HEK293 (cell line): ENCODE measurements around the gene IVNS1ABP.
A peak's percentile ranks its signal among the peaks of the same experiment; 100 is the strongest.

Experiments
- AEBP2 ChIP-seq: fragments of 450-650 bp; formaldehyde crosslinking; IDR thresholded peaks from 2 replicates; pipeline ENCODE4 v1.5.1; 2016; ENCODE audit warnings: missing biosample characterization, missing genetic modification characterization, borderline replicate concordance
- EGR2 ChIP-seq: fragments of 450-650 bp; formaldehyde crosslinking; IDR thresholded peaks from 2 replicates; pipeline ENCODE4 v1.5.1; 2016; ENCODE audit warnings: low read depth, missing biosample characterization, missing genetic modification characterization
- GFI1B ChIP-seq: fragments of 450-650 bp; formaldehyde crosslinking; IDR thresholded peaks from 2 replicates; pipeline ENCODE4 v1.5.1; 2016; ENCODE audit warnings: missing biosample characterization, missing genetic modification characterization
- GLI2 ChIP-seq: fragments of 450-650 bp; formaldehyde crosslinking; IDR thresholded peaks from 2 replicates; pipeline ENCODE4; 2017; ENCODE audit warnings: missing biosample characterization, missing genetic modification characterization, low read depth, borderline replicate concordance
- INSM2 ChIP-seq: fragments of 450-650 bp; formaldehyde crosslinking; IDR thresholded peaks from 2 replicates; pipeline ENCODE4 v1.5.1; 2016; ENCODE audit warnings: missing biosample characterization, missing genetic modification characterization
- KLF8 ChIP-seq: fragments of 450-650 bp; formaldehyde crosslinking; IDR thresholded peaks from 2 replicates; pipeline ENCODE4 v1.5.1; 2016; ENCODE audit warnings: missing biosample characterization, missing genetic modification characterization
- PRDM4 ChIP-seq: fragments of 450-650 bp; formaldehyde crosslinking; IDR thresholded peaks from 2 replicates; pipeline ENCODE4 v1.5.1; 2017; ENCODE audit warnings: missing biosample characterization, missing genetic modification characterization
- SCRT2 ChIP-seq: fragments of 450-650 bp; formaldehyde crosslinking; IDR thresholded peaks from 2 replicates; pipeline ENCODE4 v1.5.1; 2016; ENCODE audit warnings: missing biosample characterization, missing genetic modification characterization
- SETDB1 ChIP-seq: IDR thresholded peaks from one replicate; pipeline ENCODE4 v1.6.1; 2017; ENCODE audit warnings: mild to moderate bottlenecking, low read length, moderate library complexity, mixed read lengths; ENCODE audit not compliant: insufficient read length
- SP3 ChIP-seq: fragments of 450-650 bp; formaldehyde crosslinking; IDR thresholded peaks from 2 replicates; pipeline ENCODE4 v1.5.1; 2016; ENCODE audit warnings: missing biosample characterization, missing genetic modification characterization
- YY2 ChIP-seq: fragments of 450-650 bp; formaldehyde crosslinking; IDR thresholded peaks from 2 replicates; pipeline ENCODE4 v1.5.1; 2016; ENCODE audit warnings: missing biosample characterization, missing genetic modification characterization
- ZBTB1 ChIP-seq: fragments of 450-650 bp; formaldehyde crosslinking; IDR thresholded peaks from 2 replicates; pipeline ENCODE4 v1.5.1; 2016; ENCODE audit warnings: missing biosample characterization, missing genetic modification characterization
- ZNF112 ChIP-seq: fragments of 450-650 bp; formaldehyde crosslinking; IDR thresholded peaks from 2 replicates; pipeline ENCODE4 v1.5.0; 2017; ENCODE audit warnings: missing biosample characterization, missing genetic modification characterization
- ZNF114 ChIP-seq: fragments of 450-650 bp; formaldehyde crosslinking; IDR thresholded peaks from 2 replicates; pipeline ENCODE4 v1.5.0; 2017; ENCODE audit warnings: missing biosample characterization, missing genetic modification characterization
- ZNF121 ChIP-seq: fragments of 450-650 bp; formaldehyde crosslinking; IDR thresholded peaks from 2 replicates; pipeline ENCODE4 v1.5.1; 2016; ENCODE audit warnings: missing biosample characterization, missing genetic modification characterization
- ZNF132 ChIP-seq: fragments of 450-650 bp; formaldehyde crosslinking; IDR thresholded peaks from 2 replicates; pipeline ENCODE4 v1.5.1; 2017; ENCODE audit warnings: missing biosample characterization, missing genetic modification characterization, borderline replicate concordance
- ZNF16 ChIP-seq: fragments of 450-650 bp; formaldehyde crosslinking; IDR thresholded peaks from 2 replicates; pipeline ENCODE4 v1.5.1; 2016; ENCODE audit warnings: low read depth, missing biosample characterization, missing genetic modification characterization
- ZNF18 ChIP-seq: fragments of 450-650 bp; formaldehyde crosslinking; IDR thresholded peaks from 2 replicates; pipeline ENCODE4 v1.5.1; 2016; ENCODE audit warnings: missing biosample characterization, missing genetic modification characterization
- ZNF184 ChIP-seq: fragments of 450-650 bp; IDR thresholded peaks from 2 replicates; pipeline ENCODE4 v1.5.1; 2018; ENCODE audit warnings: missing biosample characterization, mild to moderate bottlenecking, missing genetic modification characterization
- ZNF202 ChIP-seq: fragments of 450-650 bp; formaldehyde crosslinking; IDR thresholded peaks from 2 replicates; pipeline ENCODE4 v1.5.1; 2016; ENCODE audit warnings: missing biosample characterization, missing genetic modification characterization, borderline replicate concordance
- ZNF214 ChIP-seq: fragments of 450-650 bp; formaldehyde crosslinking; IDR thresholded peaks from 2 replicates; pipeline ENCODE4 v1.5.1; 2017; ENCODE audit warnings: missing biosample characterization, mild to moderate bottlenecking, missing genetic modification characterization, borderline replicate concordance
- ZNF223 ChIP-seq: fragments of 450-650 bp; formaldehyde crosslinking; IDR thresholded peaks from 2 replicates; pipeline ENCODE4 v1.5.1; 2016; ENCODE audit warnings: missing biosample characterization, missing genetic modification characterization
- ZNF266 ChIP-seq: fragments of 450-650 bp; formaldehyde crosslinking; IDR thresholded peaks from 2 replicates; pipeline ENCODE4 v1.5.1; 2016; ENCODE audit warnings: missing biosample characterization, missing genetic modification characterization, low read depth
- ZNF350 ChIP-seq: fragments of 450-650 bp; formaldehyde crosslinking; IDR thresholded peaks from 2 replicates; pipeline ENCODE4 v1.5.0; 2017; ENCODE audit warnings: missing biosample characterization, mild to moderate bottlenecking, missing genetic modification characterization
- ZNF366 ChIP-seq: fragments of 450-650 bp; formaldehyde crosslinking; conservative IDR thresholded peaks from 2 replicates; pipeline ENCODE4 v1.5.1; 2016; ENCODE audit warnings: missing biosample characterization, missing genetic modification characterization
- ZNF48 ChIP-seq: fragments of 450-650 bp; formaldehyde crosslinking; IDR thresholded peaks from 2 replicates; pipeline ENCODE4 v1.5.1; 2016; ENCODE audit warnings: missing biosample characterization, missing genetic modification characterization
- ZNF510 ChIP-seq: fragments of 450-650 bp; formaldehyde crosslinking; IDR thresholded peaks from 2 replicates; pipeline ENCODE4 v1.5.1; 2018; ENCODE audit warnings: mild to moderate bottlenecking, missing genetic modification characterization, missing biosample characterization; ENCODE audit not compliant: insufficient replicate concordance
- ZNF548 ChIP-seq: fragments of 450-650 bp; formaldehyde crosslinking; IDR thresholded peaks from 2 replicates; pipeline ENCODE4 v1.5.1; 2016; ENCODE audit warnings: missing biosample characterization, missing genetic modification characterization
- ZNF555 ChIP-seq: fragments of 450-650 bp; formaldehyde crosslinking; conservative IDR thresholded peaks from 2 replicates; pipeline ENCODE4 v1.5.1; 2017; ENCODE audit warnings: missing biosample characterization, mild to moderate bottlenecking, missing genetic modification characterization, inconsistent platforms
- ZNF560 ChIP-seq: fragments of 450-650 bp; formaldehyde crosslinking; IDR thresholded peaks from 2 replicates; pipeline ENCODE4 v1.5.1; 2017; ENCODE audit warnings: missing biosample characterization, missing genetic modification characterization, borderline replicate concordance
- ZNF621 ChIP-seq: fragments of 450-650 bp; formaldehyde crosslinking; IDR thresholded peaks from 2 replicates; pipeline ENCODE4 v1.5.1; 2017; ENCODE audit warnings: missing biosample characterization, missing genetic modification characterization
- ZNF776 ChIP-seq: fragments of 450-650 bp; formaldehyde crosslinking; IDR thresholded peaks from 2 replicates; pipeline ENCODE4 v1.5.0; 2017; ENCODE audit warnings: missing biosample characterization, missing genetic modification characterization, borderline replicate concordance
- ZNF777 ChIP-seq: fragments of 450-650 bp; formaldehyde crosslinking; IDR thresholded peaks from 2 replicates; pipeline ENCODE4 v1.5.1; 2017; ENCODE audit warnings: missing biosample characterization, missing genetic modification characterization, borderline replicate concordance
- ZNF843 ChIP-seq: fragments of 450-650 bp; formaldehyde crosslinking; IDR thresholded peaks from 2 replicates; pipeline ENCODE4 v1.5.1; 2016; ENCODE audit warnings: missing biosample characterization, missing genetic modification characterization

The IVNS1ABP gene

GRCh38 chr1:185317034-185317885 is at the start of gene IVNS1ABP (continued):
- no peak for TF ChIP-seq ZNF121 (tag by site-specific recombination)
- peak; percentile 90 for TF ChIP-seq ZNF366 (tag by site-specific recombination)
- TF ChIP-seq ZNF266 = no peak
- TF ChIP-seq ZBTB1 (tag by site-specific recombination) = peak; percentile 91
- no peak for TF ChIP-seq ZNF18 (tag by site-specific recombination)
- no peak for TF ChIP-seq ZNF132 (tag by site-specific recombination)
- TF ChIP-seq ZNF184 (tag by site-specific recombination) = 0 out of 2 replicates have a peak, but pooled peaks have one; percentile 35
- TF ChIP-seq AEBP2 (tag by site-specific recombination) = no peak
- no peak for TF ChIP-seq ZNF16 (tag by site-specific recombination)
- no peak for TF ChIP-seq ZNF112 (tag by site-specific recombination)
- no peak for TF ChIP-seq ZNF555 (tag by site-specific recombination)
- peak; percentile 74 for TF ChIP-seq SCRT2 (tag by site-specific recombination)
- no peak for TF ChIP-seq GLI2 (tag by site-specific recombination)
- no peak for TF ChIP-seq ZNF621 (tag by site-specific recombination)
- no peak for TF ChIP-seq PRDM4 (tag by site-specific recombination)
- TF ChIP-seq ZNF777 (tag by site-specific recombination) = peak; percentile 58; the same call in 1 of the 2 replicates
- no peak for TF ChIP-seq ZNF560 (tag by site-specific recombination)
- TF ChIP-seq INSM2 = peak; percentile 62
- no peak for TF ChIP-seq YY2
- TF ChIP-seq ZNF48 (tag by site-specific recombination) = no peak
- TF ChIP-seq KLF8 (tag by site-specific recombination) = no peak; the same call in 1 of the 2 replicates
- TF ChIP-seq ZNF114 = no peak
- TF ChIP-seq SETDB1 = no peak
- TF ChIP-seq GFI1B (tag by site-specific recombination) = no peak
- no peak; the same call in 1 of the 2 replicates for TF ChIP-seq ZNF843 (tag by site-specific recombination)
- no peak for TF ChIP-seq ZNF214
- no peak for TF ChIP-seq ZNF202 (tag by site-specific recombination)
- peak; percentile 79 for TF ChIP-seq SP3 (tag by site-specific recombination)
- TF ChIP-seq ZNF548 (tag by site-specific recombination) = no peak
- no peak for TF ChIP-seq ZNF776 (tag by site-specific recombination)
- TF ChIP-seq ZNF223 (tag by site-specific recombination) = no peak
- TF ChIP-seq ZNF350 (tag by site-specific recombination) = no peak
- no peak for TF ChIP-seq EGR2
- no peak for TF ChIP-seq ZNF510
